Neural crest cell (in vitro differentiated cells): ENCODE results near the gene LMTK3. TPM values are rescaled to one million over a fixed set of nuclear protein-coding genes. Genes with fewer than 3 reads are reported as not detected.

Experiments
- DNase-seq: peaks from one replicate; pipeline ENCODE4 v3.0.0; 2021; ENCODE audit warnings: low read depth, mixed read lengths, low spot score
- H3K27ac Mint-ChIP-seq: one replicate; pipeline ENCODE4 v1.8.0; 2021; ENCODE audit warnings: mild to moderate bottlenecking, mixed read lengths; ENCODE audit not compliant: unreplicated experiment
- H3K27me3 Mint-ChIP-seq: 2 replicates; pipeline ENCODE4 v1.8.0; 2021; ENCODE audit warnings: low read depth, mild to moderate bottlenecking, mixed read lengths
- H3K36me3 Mint-ChIP-seq: 2 replicates; pipeline ENCODE4 v1.8.0; 2021; ENCODE audit warnings: low read depth, mild to moderate bottlenecking, mixed read lengths
- H3K4me1 Mint-ChIP-seq: 2 replicates; pipeline ENCODE4 v1.8.0; 2021; ENCODE audit warnings: mixed read lengths
- H3K4me3 Mint-ChIP-seq: one replicate; pipeline ENCODE4 v1.8.0; 2021; ENCODE audit warnings: mild to moderate bottlenecking, mixed read lengths
- H3K9me3 Mint-ChIP-seq: 2 replicates; pipeline ENCODE4 v1.8.0; 2021; ENCODE audit warnings: mixed read lengths
- total RNA-seq: library from RNA; stranded (reverse); gene quantifications from 2 replicates; pipeline ENCODE4 v1.2.1, GENCODE V29; 2021
- TF ChIP-seq, protein P1 (sequence below): fragments of 200-600 bp; sonication (generic); conservative IDR thresholded peaks from 2 replicates; pipeline ENCODE4 v1.5.0; 2021; ENCODE audit warnings: antibody characterized with exemption, mild to moderate bottlenecking

LMTK3 gene
- total RNA-seq, 1 donor from 2014 or later, result 3.1 TPM

DNA sequence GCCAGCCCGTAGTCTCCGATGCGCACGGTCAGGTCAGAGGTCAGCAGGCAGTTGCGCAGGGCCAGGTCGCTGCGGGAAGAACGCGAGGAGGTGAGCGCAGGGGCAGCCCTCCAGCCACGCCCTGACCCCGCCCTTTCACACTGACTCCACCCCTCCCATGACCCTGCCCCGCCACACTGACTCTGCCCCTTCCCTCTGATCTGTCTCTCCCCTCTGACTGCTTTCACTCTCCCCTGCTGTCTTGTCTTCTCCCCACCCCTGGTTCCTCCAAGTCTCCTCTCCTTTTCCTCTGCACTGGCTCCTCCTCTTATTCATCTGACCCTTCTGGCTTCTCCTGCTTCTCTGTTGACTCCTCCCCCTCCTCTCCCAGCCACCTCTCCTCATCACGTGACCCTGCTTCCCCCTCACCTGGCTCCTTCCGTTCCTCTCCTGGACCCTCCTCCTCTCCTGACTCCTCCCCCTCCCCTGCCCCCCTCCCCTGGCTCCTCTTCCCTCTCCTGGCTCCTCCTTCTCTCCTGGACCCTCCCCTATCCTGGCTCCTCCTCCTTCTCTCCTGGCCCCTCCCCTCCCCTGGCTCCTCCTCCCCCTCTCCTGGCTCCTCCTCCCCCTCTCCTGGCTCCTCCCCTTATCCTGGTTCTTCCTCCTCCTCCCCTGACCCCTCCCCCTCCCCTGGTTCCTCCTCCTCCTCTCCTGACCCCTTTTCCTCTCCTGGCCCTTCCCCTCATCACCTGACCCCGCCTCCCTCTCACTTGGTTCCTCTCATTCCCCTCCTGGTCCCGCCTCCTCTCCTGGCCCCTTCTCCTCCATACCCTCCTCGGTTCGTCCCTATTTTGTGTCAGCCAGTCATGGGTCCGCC is 9.9 kb downstream of the LMTK3 start:
- Mint-ChIP-seq H3K27me3 (peaks cover 36% of the 10 kb centered on the region), H3K36me3 (no peaks in the 10 kb centered on the region), H3K4me3 (no peak overlapping the region), H3K9me3 (no peaks in the 10 kb centered on the region), H3K27ac (no peak overlapping the region), H3K4me1 (no peaks in the 10 kb centered on the region)
- TF ChIP-seq, protein P1, sequence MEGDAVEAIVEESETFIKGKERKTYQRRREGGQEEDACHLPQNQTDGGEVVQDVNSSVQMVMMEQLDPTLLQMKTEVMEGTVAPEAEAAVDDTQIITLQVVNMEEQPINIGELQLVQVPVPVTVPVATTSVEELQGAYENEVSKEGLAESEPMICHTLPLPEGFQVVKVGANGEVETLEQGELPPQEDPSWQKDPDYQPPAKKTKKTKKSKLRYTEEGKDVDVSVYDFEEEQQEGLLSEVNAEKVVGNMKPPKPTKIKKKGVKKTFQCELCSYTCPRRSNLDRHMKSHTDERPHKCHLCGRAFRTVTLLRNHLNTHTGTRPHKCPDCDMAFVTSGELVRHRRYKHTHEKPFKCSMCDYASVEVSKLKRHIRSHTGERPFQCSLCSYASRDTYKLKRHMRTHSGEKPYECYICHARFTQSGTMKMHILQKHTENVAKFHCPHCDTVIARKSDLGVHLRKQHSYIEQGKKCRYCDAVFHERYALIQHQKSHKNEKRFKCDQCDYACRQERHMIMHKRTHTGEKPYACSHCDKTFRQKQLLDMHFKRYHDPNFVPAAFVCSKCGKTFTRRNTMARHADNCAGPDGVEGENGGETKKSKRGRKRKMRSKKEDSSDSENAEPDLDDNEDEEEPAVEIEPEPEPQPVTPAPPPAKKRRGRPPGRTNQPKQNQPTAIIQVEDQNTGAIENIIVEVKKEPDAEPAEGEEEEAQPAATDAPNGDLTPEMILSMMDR, result no peak
- DNase-seq, result no peak

DNA sequence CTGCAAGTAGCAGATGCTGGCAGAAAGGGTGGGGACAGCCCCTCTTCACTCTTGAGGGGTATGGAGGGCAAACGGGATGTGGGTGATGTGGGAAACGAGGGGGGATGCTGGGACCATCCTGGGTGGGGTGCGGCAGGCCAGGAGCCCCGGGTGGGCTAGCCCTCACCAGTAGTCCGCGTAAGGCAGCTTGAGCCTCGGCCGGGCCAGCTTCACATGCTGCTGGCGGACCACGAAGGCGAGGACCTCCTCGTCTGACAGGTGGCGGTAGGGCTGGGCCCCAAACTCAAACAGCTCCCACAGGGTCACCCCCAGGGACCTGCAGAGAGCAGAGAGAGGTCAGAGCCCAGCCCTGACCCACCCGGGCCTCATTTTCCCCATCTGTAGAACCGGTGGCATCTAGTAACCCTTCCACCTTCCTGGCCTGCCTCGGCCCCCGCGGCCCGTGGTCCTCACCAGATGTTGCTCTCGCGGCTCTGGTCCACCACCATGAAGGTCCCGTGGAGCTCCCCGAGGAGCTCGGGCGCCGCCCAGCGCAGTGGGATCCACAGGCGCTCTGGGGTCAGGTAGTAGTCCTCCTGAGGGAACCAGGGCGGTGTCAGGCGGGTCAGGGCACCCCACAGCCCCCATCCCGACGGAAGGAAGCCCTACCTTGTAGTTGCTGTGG is 10.7 kb downstream of the LMTK3 start:
- TF ChIP-seq, protein P1, result no peak
- Mint-ChIP-seq H3K4me3 (no peak overlapping the region), H3K4me1 (no peaks in the 10 kb centered on the region), H3K36me3 (no peaks in the 10 kb centered on the region), H3K9me3 (no peaks in the 10 kb centered on the region), H3K27me3 (peaks cover 35% of the 10 kb centered on the region), H3K27ac (no peak overlapping the region)
- no peak for DNase-seq

DNA sequence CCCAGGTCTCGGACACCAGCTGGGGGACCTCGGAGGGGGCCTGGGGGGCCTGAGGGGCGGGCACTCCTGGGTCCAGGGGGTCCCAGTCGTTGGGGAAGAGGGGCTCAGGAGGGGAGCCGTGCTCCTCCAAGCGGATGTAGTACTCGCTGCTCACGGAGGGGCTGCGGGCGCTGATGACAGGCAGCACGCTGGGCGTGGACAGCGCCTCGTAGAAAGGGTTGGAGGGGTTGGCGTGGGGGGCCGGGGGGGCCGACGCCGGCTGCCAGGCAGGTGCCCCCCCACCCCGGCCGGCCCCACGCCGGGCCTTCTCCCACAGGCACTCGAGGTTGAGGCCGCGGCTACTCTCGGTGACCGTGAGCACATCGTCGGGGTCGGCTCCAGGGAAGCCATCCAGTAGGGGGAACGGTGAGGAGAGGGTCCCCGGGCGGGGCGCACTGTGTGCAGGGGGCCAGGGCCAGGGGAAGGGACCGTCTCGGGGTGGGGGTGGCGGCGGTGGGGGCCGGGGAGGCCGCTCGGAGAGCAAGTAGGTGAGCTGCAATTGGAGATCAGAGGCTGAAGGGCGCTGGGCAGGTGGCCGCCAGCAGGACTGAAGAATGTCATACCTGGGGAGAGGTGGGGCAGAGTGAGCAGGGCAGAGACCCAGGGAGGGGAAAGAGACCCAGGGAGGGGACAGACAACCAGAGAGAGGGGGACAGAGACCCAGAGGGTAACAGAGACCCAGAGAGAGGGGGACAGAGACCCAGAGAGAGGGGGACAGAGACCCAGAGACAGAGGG is 12.1 kb downstream of the LMTK3 start:
- Mint-ChIP-seq H3K27ac (no peak overlapping the region), H3K36me3 (no peaks in the 10 kb centered on the region), H3K4me1 (peaks cover 8% of the 10 kb centered on the region), H3K9me3 (no peaks in the 10 kb centered on the region), H3K4me3 (no peak overlapping the region), H3K27me3 (peaks cover 49% of the 10 kb centered on the region)
- TF ChIP-seq, protein P1, result no peak
- no peak for DNase-seq

DNA sequence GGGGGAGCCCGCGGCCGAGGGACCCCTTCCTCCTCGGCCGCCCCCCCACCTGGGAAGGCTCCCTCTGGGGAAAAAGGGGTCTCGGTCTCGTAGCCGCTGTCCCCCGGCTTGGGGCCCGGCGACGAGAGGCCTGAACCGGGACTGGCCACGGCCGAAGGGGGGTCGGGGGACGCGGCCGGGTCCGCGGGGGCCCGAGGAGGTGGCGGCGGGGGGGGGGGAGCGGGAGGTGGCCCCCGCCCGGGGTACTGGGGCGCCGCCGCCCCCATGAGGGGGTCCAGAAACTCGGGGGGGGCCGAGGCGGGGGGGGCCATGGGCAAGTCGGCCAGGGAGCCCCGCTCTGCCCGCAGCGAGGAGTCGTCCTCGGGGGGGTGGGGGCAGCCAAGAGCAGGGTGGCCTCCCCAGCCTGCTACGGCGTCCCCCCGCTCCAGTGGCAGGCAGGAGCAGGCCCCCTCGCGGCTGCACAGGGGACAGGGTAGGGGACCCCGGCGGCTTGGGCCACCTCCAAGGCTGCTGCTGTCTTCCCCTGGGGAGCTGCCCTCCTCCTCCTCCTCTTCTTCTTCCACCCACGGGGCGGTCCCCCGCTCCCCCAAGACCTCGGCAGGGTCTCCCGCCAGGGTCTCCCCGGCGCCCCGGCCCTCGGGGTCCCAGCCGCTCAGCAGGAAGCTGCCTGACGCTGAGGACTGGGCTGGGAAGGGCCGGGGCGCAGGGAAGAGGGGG is 12.9 kb downstream of the LMTK3 start:
- no peak for DNase-seq
- Mint-ChIP-seq H3K9me3 (no peaks in the 10 kb centered on the region), H3K27me3 (peaks cover 55% of the 10 kb centered on the region), H3K4me1 (peaks cover 11% of the 10 kb centered on the region), H3K27ac (no peak overlapping the region), H3K36me3 (no peaks in the 10 kb centered on the region), H3K4me3 (no peak overlapping the region)
- TF ChIP-seq, protein P1, result no peak
